Heart right ventricle (tissue), 16 donors: Measurements from ENCODE around the gene ANKRD33. TPM values are rescaled to one million over a fixed set of nuclear protein-coding genes. Genes with fewer than 3 reads are reported as not detected.
A peak's percentile ranks its signal among the peaks of the same experiment; 100 is the strongest.

ENCODE experiments used
- ATAC-seq, 8 donors: fragments of 200-7000 bp; cut with Tn5 transposase; one replicate each; pipeline ENCODE4 v1.9.1; 2020; ENCODE audit warnings: mild to moderate bottlenecking in 8 of 8, moderate library complexity in 8 of 8, moderate number of reproducible peaks in 1 of 8
- DNase-seq, 2 donors: peaks; one replicate each; pipeline ENCODE4 v3.0.0-alpha.2; 2020
- H3K27ac ChIP-seq, 10 donors: fragments of 200-600 bp; sonication (generic) in 2 of 10; one replicate each; pipeline versions ENCODE4 v1.5.0 to v1.8.0; 2020 to 2022; ENCODE audit warnings: mild to moderate bottlenecking in 3 of 10
- H3K27me3 ChIP-seq, 7 donors: fragments of 200-600 bp; one replicate each; pipeline ENCODE4 v1.8.0; 2021 to 2022; ENCODE audit warnings: mild to moderate bottlenecking in 2 of 7
- H3K36me3 ChIP-seq, 9 donors: fragments of 200-600 bp; sonication (generic) in 1 of 9; one replicate each; pipeline versions ENCODE4 v1.5.0 to v1.8.0; 2020 to 2022; ENCODE audit warnings: mild to moderate bottlenecking in 2 of 9
- H3K4me1 ChIP-seq, 9 donors: fragments of 200-600 bp; sonication (generic) in 1 of 9; one replicate each; pipeline versions ENCODE4 v1.5.0 to v1.8.0; 2020 to 2022; ENCODE audit warnings: mild to moderate bottlenecking in 4 of 9
- H3K4me3 ChIP-seq, 10 donors: fragments of 200-600 bp; sonication (generic) in 2 of 10; one replicate each; pipeline versions ENCODE4 v1.5.0 to v1.8.0; 2020 to 2022; ENCODE audit warnings: mild to moderate bottlenecking in 7 of 10, moderate library complexity in 2 of 10
- H3K9me3 ChIP-seq, 11 donors: fragments of 200-600 bp in 10 of 11; sonication (generic) in 2 of 11; one replicate each; pipeline versions ENCODE4 v1.5.0 to v1.8.0; 2013 to 2022; ENCODE audit warnings: mild to moderate bottlenecking in 2 of 11, control low read depth in 1 of 11, moderate library complexity in 1 of 11
- WGBS, 2 donors: extraction: QIAGEN DNeasy Blood & Tissue Kit; methylation state at CpG; one replicate each; pipeline ENCODE4 v1.1.7; 2013; ENCODE audit warnings: inconsistent platforms in 1 of 2; 5-methylcytosine and 5-hydroxymethylcytosine counted together
- intact Hi-C, 10 donors: fragments of 100-400 bp; cut with DNase I; formaldehyde crosslinking; loops; one replicate each; pipeline versions ENCODE4 v1.11.1 to v1.14.2; 2022
- polyA plus RNA-seq, 2 donors: library from polyadenylated mRNA; stranded (reverse); fragments of 200-250 nt; gene quantifications; one replicate each; pipeline ENCODE4 v1.2.3, GENCODE V29; 2013
- total RNA-seq, 10 donors: library from RNA; stranded (reverse); fragmentation: NEBNext Ultra II Directional in 3 of 10; extraction: Animal tissue kit (Norgen Biotek cat#: 25700) in 3 of 10; gene quantifications; one replicate each; pipeline versions ENCODE4 v1.2.1 to v1.2.4, GENCODE V29; 2021 to 2023
- TF ChIP-seq, protein P1 (sequence below), 9 donors: fragments of 200-600 bp; sonication (generic) in 2 of 9; IDR thresholded peaks; one replicate each; pipeline versions ENCODE4 v1.5.0 to v1.8.0; 2021 to 2022; ENCODE audit warnings: antibody characterized with exemption in 9 of 9, mild to moderate bottlenecking in 5 of 9, moderate library complexity in 1 of 9
- donor health status: Arrhythmogenic right ventricular cardiomyopathy.
- donor health status: ischemic (EF 13 %, LVEDD 7.1; RV severe dilation, severe dysfunction).
- donor health status: healthy with polysubstance abuse.
- donor health status: DM: no; HTN: yes; CAD: no.
- donor health status: DM: no; HTN: no; CAD: no.
- donor health status: ischemic (EF 25% LVEDD 6.9; RV normal size, moderate dysfunction).
- donor health status: ischemic (EF 25% LVEDD 5.7; RV mildly dilated, moderate dysfunction).
- donor health status: healthy.
- donor health status: DM: yes; HTN: yes; CAD: no.
- donor health status: Ischemic cardiomyopathy.
- donor health status: ischemic (EF 35%, LVEDD 5.7; RV mildly dilated, moderate dysfunction).
- donor health status: nonischemic (EF 11% LVEDD 7.7; RV severe dilation, severe dysfunction).
- donor health status: DM: yes; HTN: yes; CAD: no.
- donor health status: PGD.
- donor health status: ischemic (EF 29% LVEDD 5.4; RV normal size, mild dysfunction).
- donor health status: nonischemic (EF 23%, LVEDD 6.1; RV moderate dilation, normal function).

ANKRD33 gene
- total and polyA plus RNA-seq, 12 donors, result 0.01 TPM; not detected in 11

- intact Hi-C loops, result loop anchor here in 7 of 10 donors (1.0 to 10.0 kb wide), 6 partner anchors 27 to 57 kb away; partner anchors contain the start of gene ANKRD33 (in 1 of the 7)
- Histone ChIP-seq H3K36me3 (peaks cover 0 to 26% (median 0%) of the 10 kb centered on the region in 9 donors), H3K9me3 (no peaks in the 10 kb centered on the region), H3K27me3 (no peaks in the 10 kb centered on the region), H3K4me3 (peak overlapping the region in 7 of 10 donors; percentile 4 to 37 (median 27)), H3K27ac (peak overlapping the region in 9 of 10 donors; percentile 63 to 89 (median 85)), H3K4me1 (peaks cover 10 to 57% (median 48%) of the 10 kb centered on the region in 9 donors)
- WGBS, 2 donors, result 23 to 26% methylated on average over 31 of the region's 31 CpGs
- TF ChIP-seq, protein P1, sequence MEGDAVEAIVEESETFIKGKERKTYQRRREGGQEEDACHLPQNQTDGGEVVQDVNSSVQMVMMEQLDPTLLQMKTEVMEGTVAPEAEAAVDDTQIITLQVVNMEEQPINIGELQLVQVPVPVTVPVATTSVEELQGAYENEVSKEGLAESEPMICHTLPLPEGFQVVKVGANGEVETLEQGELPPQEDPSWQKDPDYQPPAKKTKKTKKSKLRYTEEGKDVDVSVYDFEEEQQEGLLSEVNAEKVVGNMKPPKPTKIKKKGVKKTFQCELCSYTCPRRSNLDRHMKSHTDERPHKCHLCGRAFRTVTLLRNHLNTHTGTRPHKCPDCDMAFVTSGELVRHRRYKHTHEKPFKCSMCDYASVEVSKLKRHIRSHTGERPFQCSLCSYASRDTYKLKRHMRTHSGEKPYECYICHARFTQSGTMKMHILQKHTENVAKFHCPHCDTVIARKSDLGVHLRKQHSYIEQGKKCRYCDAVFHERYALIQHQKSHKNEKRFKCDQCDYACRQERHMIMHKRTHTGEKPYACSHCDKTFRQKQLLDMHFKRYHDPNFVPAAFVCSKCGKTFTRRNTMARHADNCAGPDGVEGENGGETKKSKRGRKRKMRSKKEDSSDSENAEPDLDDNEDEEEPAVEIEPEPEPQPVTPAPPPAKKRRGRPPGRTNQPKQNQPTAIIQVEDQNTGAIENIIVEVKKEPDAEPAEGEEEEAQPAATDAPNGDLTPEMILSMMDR (IDR thresholded peaks at IDR 0.05), result peak; percentile 84 to 96 (median 92)
- DNase-seq (peak; percentile 73 to 80), ATAC-seq (peak in 7 of 8 donors; percentile 65 to 86 (median 85))
These were observed 35.8 kb downstream of the ANKRD33 start for GRCh38 chr12:51923506-51924365.

DNA sequence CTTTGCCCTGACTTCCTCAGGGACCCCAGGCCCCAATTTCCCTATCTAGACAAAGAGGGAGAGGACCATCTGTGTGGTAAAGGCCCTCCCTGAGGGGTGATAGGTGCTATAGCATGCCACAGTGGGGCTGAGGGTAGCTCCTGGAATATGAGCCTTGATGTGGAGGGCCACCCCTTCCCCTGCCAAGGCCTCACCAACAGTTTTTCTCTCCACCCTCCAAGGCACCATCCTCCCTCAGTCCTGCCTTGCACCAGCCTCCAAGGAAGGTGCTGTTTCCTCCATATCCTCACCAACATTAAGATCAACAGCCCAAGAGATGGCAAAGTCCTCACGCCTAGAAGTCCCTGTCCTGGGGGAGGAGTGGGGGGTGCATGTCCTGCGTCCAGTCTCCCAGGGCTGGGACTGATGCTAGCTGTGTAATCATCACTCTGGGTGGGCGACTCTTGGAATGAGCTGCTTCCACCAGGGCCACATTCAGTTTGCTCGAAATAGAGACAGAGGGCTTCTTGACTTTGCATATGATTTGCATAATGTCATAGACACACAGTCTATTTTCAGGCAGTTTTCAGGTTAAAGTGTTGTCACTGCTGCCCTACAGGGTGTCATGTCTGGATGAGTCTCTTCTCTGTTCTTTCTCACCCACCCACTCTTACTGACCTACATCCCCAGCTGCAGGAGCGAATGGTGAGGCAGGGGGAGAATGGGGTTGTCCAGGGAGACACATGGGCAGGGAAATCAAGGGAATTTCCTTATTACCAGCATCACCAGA, 36.8 kb downstream of the ANKRD33 start:
- H3K27me3 ChIP-seq, result no peaks in the 10 kb centered on the region
- peaks cover 0 to 19% (median 0%) of the 10 kb centered on the region in 9 donors for H3K36me3 ChIP-seq
- 84 to 87% methylated on average over 5 of the region's 5 CpGs for WGBS, 2 donors
- ATAC-seq, result no peak
- TF ChIP-seq, protein P1 (IDR thresholded peaks at IDR 0.05), result no peak
- intact Hi-C loops, result loop anchor here in 6 of 10 donors (2.0 to 10.0 kb wide), 6 partner anchors 30 to 58 kb away; partner anchors contain the start of gene ANKRD33 (in 1 of the 6)
- H3K4me1 ChIP-seq, result peaks cover 10 to 57% (median 48%) of the 10 kb centered on the region in 9 donors
- DNase-seq, result no peak
- H3K27ac ChIP-seq, result peak overlapping the region in 8 of 10 donors; percentile 22 to 89 (median 73)
- H3K9me3 ChIP-seq, result no peaks in the 10 kb centered on the region
- no peak overlapping the region for H3K4me3 ChIP-seq

DNA sequence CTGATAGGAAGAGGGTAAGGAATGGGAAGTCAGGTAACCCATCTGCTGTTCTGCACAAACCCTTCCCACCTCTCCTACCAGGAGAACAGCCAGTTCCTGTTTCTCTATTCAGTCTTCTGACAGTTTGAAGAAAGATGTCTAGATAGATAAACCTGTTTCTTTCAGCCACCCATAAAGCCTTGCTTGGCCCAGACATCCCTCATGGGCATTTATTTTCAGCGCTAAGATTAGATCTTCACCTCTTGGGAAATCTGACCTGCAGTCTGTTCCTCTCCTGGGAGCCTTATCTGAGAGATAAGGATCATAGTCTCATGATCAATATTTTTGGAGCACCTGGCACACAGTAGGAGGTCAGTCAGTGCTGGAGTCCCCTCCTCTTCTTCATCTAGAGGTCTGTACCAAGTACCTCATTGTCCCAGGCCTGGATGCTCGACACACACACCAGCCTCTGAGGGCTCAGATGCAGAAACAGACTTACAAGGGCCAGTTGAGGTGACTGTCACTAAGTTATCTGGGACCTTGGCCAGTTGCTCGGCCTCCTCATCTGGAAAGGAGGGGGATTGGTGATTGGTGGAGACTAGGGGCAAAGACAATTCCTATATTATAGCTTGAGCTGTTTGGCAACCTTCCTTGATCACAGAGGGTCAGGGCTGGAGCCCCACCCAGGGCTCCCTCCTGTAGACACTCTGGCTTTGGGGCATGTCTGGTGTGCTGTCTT, 37.6 kb downstream of the ANKRD33 start:
- H3K4me3 ChIP-seq, result no peak overlapping the region
- 45 to 55% methylated on average over 3 of the region's 3 CpGs for WGBS, 2 donors
- ATAC-seq (peak in 3 of 8 donors; percentile 7 to 16 (median 9)), DNase-seq (no peak)
- peaks cover 0 to 13% (median 0%) of the 10 kb centered on the region in 9 donors for H3K36me3 ChIP-seq
- peaks cover 10 to 57% (median 48%) of the 10 kb centered on the region in 9 donors for H3K4me1 ChIP-seq
- no peaks in the 10 kb centered on the region for H3K9me3 ChIP-seq
- no peaks in the 10 kb centered on the region for H3K27me3 ChIP-seq
- peak overlapping the region in 9 of 10 donors; percentile 55 to 85 (median 77) for H3K27ac ChIP-seq
- TF ChIP-seq, protein P1 (IDR thresholded peaks at IDR 0.05), result no peak
- intact Hi-C loops, result loop anchor here in 6 of 10 donors (2.0 to 10.0 kb wide), 5 partner anchors 31 to 57 kb away; no protein-coding TSS in a partner anchor
